Keratinocyte (primary cell): ENCODE results near the gene MYO9A. TPM values are rescaled to one million over a fixed set of nuclear protein-coding genes. Genes with fewer than 3 reads are reported as not detected.

Source experiments
- DNase-seq: peaks from one replicate; pipeline ENCODE4 v3.0.0-alpha.2; 2011; ENCODE audit warnings: low read depth, missing footprints, low spot score
- FAIRE-seq: peaks from 2 replicates; lab custom pipeline; 2011; peaks lifted over from hg19 to GRCh38; lab: Jason Lieb, UNC
- H2AFZ ChIP-seq: 2 replicates; pipeline ENCODE4 v1.6.0; 2012; ENCODE audit warnings: low read length, control low read depth, inconsistent platforms; ENCODE audit not compliant: control insufficient read depth
- H3K27ac ChIP-seq: 2 replicates; pipeline ENCODE4 v1.5.1; 2011; ENCODE audit warnings: low read length; ENCODE audit not compliant: control insufficient read depth, insufficient read depth
- H3K27me3 ChIP-seq: 3 replicates; pipeline ENCODE4 v1.6.0; 2011; ENCODE audit warnings: low read length; ENCODE audit not compliant: control insufficient read depth, insufficient read depth; ENCODE audit errors: extremely low read depth
- H3K36me3 ChIP-seq, 2 experiments: 2 replicates in 1 of 2; 3 replicates in 1 of 2; pipeline ENCODE4 v1.5.1; 2011; ENCODE audit warnings: low read length in 2 of 2, mild to moderate bottlenecking in 1 of 2; ENCODE audit not compliant: control insufficient read depth in 2 of 2, insufficient read depth in 2 of 2; ENCODE audit errors: extremely low read depth in 1 of 2
- H3K4me1 ChIP-seq: 3 replicates; pipeline ENCODE4 v1.5.1; 2011; ENCODE audit warnings: low read length; ENCODE audit not compliant: control insufficient read depth, insufficient read depth; ENCODE audit errors: extremely low read depth
- H3K4me2 ChIP-seq: 3 replicates; pipeline ENCODE4 v1.6.0; 2011; ENCODE audit warnings: low read depth, low read length; ENCODE audit not compliant: control insufficient read depth, insufficient read depth; ENCODE audit errors: extremely low read depth
- H3K4me3 ChIP-seq, 3 experiments: fragments of 200-600 bp in 1 of 3; sonication (generic) in 1 of 3; 2 replicates in 2 of 3; 3 replicates in 1 of 3; pipeline ENCODE4 v1.5.1; 2011 to 2016; ENCODE audit warnings: low read length in 3 of 3, mild to moderate bottlenecking in 3 of 3, control low read depth in 2 of 3, inconsistent platforms in 1 of 3, low read depth in 1 of 3, mixed read lengths in 1 of 3, mixed run types in 1 of 3, moderate library complexity in 1 of 3; ENCODE audit not compliant: control insufficient read depth in 2 of 3, insufficient read depth in 2 of 3; ENCODE audit errors: extremely low read depth in 1 of 3
- H3K79me2 ChIP-seq: 2 replicates; pipeline ENCODE4 v1.6.0; 2012; ENCODE audit warnings: low read length; ENCODE audit not compliant: control insufficient read depth, insufficient read depth
- H3K9ac ChIP-seq: 3 replicates; pipeline ENCODE4 v1.6.0; 2011; ENCODE audit warnings: low read length; ENCODE audit not compliant: control insufficient read depth, insufficient read depth; ENCODE audit errors: extremely low read depth
- H3K9me1 ChIP-seq: 3 replicates; pipeline ENCODE4 v1.6.0; 2011; ENCODE audit warnings: low read length; ENCODE audit not compliant: control insufficient read depth, insufficient read depth; ENCODE audit errors: extremely low read depth
- H3K9me3 ChIP-seq: 2 replicates; pipeline ENCODE4 v1.5.1; 2012; ENCODE audit warnings: low read depth, low read length; ENCODE audit not compliant: control insufficient read depth
- H4K20me1 ChIP-seq: 3 replicates; pipeline ENCODE4 v1.6.0; 2011; ENCODE audit warnings: low read length; ENCODE audit not compliant: control insufficient read depth, insufficient read depth; ENCODE audit errors: extremely low read depth
- EZH2 ChIP-seq: IDR thresholded peaks from one replicate; pipeline ENCODE4 v1.6.1; 2012; ENCODE audit warnings: inconsistent platforms, mild to moderate bottlenecking, low read length, moderate library complexity
- dilution Hi-C: fragments of 300-500 bp; cut with MboI; formaldehyde crosslinking; loops from one replicate; pipeline ENCODE4 v1.7.0; 2020; ENCODE audit warnings: low sequenced_read_pairs; ENCODE audit not compliant: extremely low pct_ligation_motif_present
- polyA plus RNA-seq, 5 experiments: library from polyadenylated mRNA; depleted of rRNA in 3 of 5; stranded (reverse) in 3 of 5; stranded (forward) in 1 of 5; unstranded in 1 of 5; fragments of >200 nt; gene quantifications; 1 replicate in 1 of 5; 2 replicates in 3 of 5; 3 replicates in 1 of 5; pipeline versions ENCODE4 v1.2.1 to v1.2.3, GENCODE V29; 2011 to 2012; ENCODE audit warnings: missing spikeins in 2 of 5, low read depth in 1 of 5, low replicate concordance in 1 of 5
- TF ChIP-seq, protein P1 (sequence below), 3 experiments: IDR thresholded peaks in 1 of 3; conservative IDR thresholded peaks in 1 of 3; optimal IDR thresholded peaks in 1 of 3; 2 replicates in 2 of 3; 3 replicates in 1 of 3; pipeline versions ENCODE3 to v1.5.1; 2011; ENCODE audit warnings: low read length in 3 of 3, mild to moderate bottlenecking in 3 of 3, moderate library complexity in 2 of 3, control low read depth in 1 of 3, inconsistent platforms in 1 of 3; ENCODE audit not compliant: insufficient read depth in 2 of 3; ENCODE audit errors: extremely low read depth in 1 of 3

Gene MYO9A
- polyA plus RNA-seq, 1 donor (not counting 4 experiments of a cell fraction or from before 2014, with no cell fraction given): 10.6 TPM

DNA sequence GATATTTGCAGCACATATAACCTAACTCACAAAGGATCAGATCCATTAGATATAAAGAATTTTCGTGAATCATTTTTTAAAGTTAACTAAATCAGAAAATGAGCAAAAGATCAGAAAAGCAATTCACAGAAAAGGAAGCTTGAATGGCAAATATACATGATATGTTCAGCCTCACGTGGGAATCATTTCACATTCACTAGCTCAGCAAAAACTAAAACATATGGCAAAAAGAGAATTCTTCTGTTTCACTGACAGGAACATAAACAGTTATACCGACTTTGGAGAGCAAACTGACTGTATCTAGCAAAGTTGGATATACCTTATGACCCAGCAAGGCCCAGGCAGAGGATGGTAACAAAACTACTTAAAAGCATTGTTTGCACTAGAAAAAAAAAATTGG lies 341.6 kb downstream of the MYO9A start:
- Histone ChIP-seq H3K9ac (no peak overlapping the region), H3K27ac (no peak overlapping the region), H3K27me3 (no peaks in the 10 kb centered on the region), H4K20me1 (no peaks in the 10 kb centered on the region), H3K4me2 (no peak overlapping the region), H3K9me3 (no peaks in the 10 kb centered on the region), H2AFZ (no peak overlapping the region), H3K4me3 (no peak overlapping the region), H3K79me2 (no peaks in the 10 kb centered on the region), H3K4me1 (no peaks in the 10 kb centered on the region), H3K36me3 (peaks cover 10 to 18% of the 10 kb centered on the region in 2 experiments), H3K9me1 (no peaks in the 10 kb centered on the region)
- TF ChIP-seq EZH2: no peak
- TF ChIP-seq, protein P1, sequence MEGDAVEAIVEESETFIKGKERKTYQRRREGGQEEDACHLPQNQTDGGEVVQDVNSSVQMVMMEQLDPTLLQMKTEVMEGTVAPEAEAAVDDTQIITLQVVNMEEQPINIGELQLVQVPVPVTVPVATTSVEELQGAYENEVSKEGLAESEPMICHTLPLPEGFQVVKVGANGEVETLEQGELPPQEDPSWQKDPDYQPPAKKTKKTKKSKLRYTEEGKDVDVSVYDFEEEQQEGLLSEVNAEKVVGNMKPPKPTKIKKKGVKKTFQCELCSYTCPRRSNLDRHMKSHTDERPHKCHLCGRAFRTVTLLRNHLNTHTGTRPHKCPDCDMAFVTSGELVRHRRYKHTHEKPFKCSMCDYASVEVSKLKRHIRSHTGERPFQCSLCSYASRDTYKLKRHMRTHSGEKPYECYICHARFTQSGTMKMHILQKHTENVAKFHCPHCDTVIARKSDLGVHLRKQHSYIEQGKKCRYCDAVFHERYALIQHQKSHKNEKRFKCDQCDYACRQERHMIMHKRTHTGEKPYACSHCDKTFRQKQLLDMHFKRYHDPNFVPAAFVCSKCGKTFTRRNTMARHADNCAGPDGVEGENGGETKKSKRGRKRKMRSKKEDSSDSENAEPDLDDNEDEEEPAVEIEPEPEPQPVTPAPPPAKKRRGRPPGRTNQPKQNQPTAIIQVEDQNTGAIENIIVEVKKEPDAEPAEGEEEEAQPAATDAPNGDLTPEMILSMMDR (optimal IDR thresholded peaks at IDR 0.05 in 1 of 3, IDR thresholded peaks at IDR 0.05 in 1 of 3, conservative IDR thresholded peaks at IDR 0.05 in 1 of 3; ENCODE audit: extremely low read depth in 1 of 3, insufficient read depth in 2 of 3, low read length in 3 of 3): no peak
- FAIRE-seq: no peak
- dilution Hi-C loops: no loop called here
- no peak for DNase-seq

DNA sequence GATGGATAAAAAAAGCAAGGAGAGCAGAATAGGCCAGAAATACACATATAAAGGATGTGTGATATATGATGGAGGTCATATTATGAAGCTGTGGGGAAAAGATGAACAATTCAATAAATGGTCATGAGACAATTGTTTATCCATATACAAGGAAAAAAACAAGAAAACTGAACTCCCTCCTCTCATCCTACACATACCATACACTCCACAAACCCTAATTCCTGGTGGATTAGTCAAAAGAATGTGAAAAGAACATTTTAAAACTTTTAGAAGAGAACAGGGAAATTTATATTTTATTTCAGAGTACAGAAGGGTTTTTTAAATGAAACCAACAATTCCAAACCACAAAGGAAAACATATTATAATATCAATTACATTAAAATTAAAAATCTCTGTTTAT lies 342.1 kb downstream of the MYO9A start:
- Histone ChIP-seq H3K27me3 (no peaks in the 10 kb centered on the region), H3K4me1 (no peaks in the 10 kb centered on the region), H4K20me1 (no peaks in the 10 kb centered on the region), H3K9me1 (no peaks in the 10 kb centered on the region), H3K9ac (no peak overlapping the region), H3K27ac (no peak overlapping the region), H3K4me2 (no peak overlapping the region), H3K4me3 (no peak overlapping the region), H3K79me2 (no peaks in the 10 kb centered on the region), H2AFZ (no peak overlapping the region), H3K9me3 (no peaks in the 10 kb centered on the region), H3K36me3 (peaks cover 14 to 19% of the 10 kb centered on the region in 2 experiments)
- no peak for TF ChIP-seq EZH2
- TF ChIP-seq, protein P1 (optimal IDR thresholded peaks at IDR 0.05 in 1 of 3, IDR thresholded peaks at IDR 0.05 in 1 of 3, conservative IDR thresholded peaks at IDR 0.05 in 1 of 3; ENCODE audit: extremely low read depth in 1 of 3, insufficient read depth in 2 of 3, low read length in 3 of 3): no peak
- no peak for FAIRE-seq
- DNase-seq: no peak
- dilution Hi-C loops: no loop called here
